Fibroblast of pulmonary artery (primary cell): Measurements from ENCODE around the gene VPS8.
A peak's percentile ranks its signal among the peaks of the same experiment; 100 is the strongest.

ENCODE experiments used
- DNase-seq: peaks from one replicate; pipeline ENCODE4 v3.0.0-alpha.2; 2010; ENCODE audit warnings: low read depth
- H3K4me3 ChIP-seq: replicated peaks from 2 replicates; pipeline ENCODE4 v1.5.1; 2011; ENCODE audit warnings: low read depth, mild to moderate bottlenecking, control low read depth, low read length, moderate library complexity
- TF ChIP-seq, protein P1 (sequence below): IDR thresholded peaks from 2 replicates; pipeline ENCODE4 v1.5.1; 2011; ENCODE audit warnings: mild to moderate bottlenecking, control low read depth, low read length, inconsistent platforms; ENCODE audit errors: missing control alignments

VPS8 gene

DNA sequence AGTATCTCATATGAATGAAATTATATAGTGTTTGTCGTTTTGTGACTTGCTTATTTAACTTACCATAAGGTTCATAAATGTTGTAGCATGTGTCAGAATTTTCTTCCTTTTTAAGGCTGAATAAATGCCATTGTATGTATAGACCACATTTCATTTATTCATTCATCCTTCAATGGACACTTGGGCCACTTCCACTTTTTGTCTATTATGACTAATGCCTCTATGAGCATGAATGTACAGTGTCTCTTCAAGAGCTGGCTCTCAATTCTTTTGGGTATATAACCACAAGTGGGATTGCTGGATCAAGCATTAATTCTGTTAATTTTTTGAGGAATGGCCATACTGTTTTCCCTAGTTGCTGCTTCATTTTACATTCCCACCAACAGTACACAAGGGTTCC lies 156.1 kb downstream of the VPS8 start:
- H3K4me3 ChIP-seq = no peak overlapping the region
- no peak for DNase-seq
- TF ChIP-seq, protein P1, sequence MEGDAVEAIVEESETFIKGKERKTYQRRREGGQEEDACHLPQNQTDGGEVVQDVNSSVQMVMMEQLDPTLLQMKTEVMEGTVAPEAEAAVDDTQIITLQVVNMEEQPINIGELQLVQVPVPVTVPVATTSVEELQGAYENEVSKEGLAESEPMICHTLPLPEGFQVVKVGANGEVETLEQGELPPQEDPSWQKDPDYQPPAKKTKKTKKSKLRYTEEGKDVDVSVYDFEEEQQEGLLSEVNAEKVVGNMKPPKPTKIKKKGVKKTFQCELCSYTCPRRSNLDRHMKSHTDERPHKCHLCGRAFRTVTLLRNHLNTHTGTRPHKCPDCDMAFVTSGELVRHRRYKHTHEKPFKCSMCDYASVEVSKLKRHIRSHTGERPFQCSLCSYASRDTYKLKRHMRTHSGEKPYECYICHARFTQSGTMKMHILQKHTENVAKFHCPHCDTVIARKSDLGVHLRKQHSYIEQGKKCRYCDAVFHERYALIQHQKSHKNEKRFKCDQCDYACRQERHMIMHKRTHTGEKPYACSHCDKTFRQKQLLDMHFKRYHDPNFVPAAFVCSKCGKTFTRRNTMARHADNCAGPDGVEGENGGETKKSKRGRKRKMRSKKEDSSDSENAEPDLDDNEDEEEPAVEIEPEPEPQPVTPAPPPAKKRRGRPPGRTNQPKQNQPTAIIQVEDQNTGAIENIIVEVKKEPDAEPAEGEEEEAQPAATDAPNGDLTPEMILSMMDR = no peak

DNA sequence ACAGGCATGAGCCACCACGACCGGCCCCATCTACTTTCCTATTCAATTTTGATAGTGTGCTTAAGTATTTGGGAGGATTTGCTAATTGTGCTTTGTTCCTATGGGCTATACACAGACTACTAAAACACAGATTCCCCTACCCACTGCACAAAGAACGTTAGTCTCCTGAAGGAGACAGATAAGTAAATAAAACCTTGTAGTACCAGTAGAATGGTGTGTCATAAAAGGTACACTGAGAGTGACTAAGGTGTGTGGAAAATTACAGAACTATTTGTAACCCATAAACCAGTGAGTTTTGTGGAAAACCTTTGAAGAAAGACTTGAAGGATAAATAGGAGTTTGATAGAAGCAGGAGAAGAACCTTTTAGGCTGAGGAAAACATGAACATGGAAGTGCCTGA lies 158.2 kb downstream of the VPS8 start:
- TF ChIP-seq, protein P1 = no peak
- no peak overlapping the region for H3K4me3 ChIP-seq
- DNase-seq = no peak

DNA sequence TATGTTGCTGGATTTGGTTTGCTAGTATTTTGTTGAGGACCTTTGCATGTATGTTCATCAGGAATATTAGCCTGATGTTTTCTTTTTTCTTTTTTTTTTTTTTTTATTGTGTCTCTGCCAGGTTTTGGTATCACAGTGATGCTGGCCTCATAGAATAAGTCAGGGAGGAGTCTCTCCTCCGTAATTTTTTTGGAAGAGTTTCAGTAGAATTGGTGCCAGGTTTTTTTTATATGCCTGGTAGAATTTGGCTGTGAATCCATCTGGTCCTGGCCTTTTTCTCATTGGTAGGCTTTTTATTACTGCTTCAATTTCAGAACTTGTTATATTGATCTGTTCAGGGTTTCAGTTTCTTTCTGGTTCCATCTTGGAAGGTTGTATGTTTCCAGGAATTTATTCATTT lies 165.8 kb downstream of the VPS8 start:
- H3K4me3 ChIP-seq = no peak overlapping the region
- TF ChIP-seq, protein P1 = no peak
- DNase-seq = peak; percentile 14

DNA sequence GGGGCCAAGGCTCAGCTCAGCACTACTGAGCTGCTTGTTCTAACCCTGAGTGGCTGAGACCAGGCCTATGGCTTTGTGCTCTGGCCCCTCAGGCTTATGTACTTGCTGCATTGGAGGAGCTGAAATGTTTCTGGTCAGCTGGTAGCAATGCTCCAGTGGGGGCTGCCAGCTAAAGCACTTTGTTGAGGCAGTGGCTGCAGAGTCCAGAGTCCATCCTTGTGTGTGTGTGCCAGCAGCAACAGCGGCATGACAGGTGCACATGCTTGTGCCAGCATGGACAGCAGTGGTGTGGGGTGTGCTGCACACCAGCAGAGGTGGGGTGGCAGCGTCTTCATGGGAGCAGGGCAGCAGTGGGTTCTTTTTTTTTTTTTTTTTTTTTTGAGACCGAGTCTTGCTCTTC lies 169.1 kb downstream of the VPS8 start:
- H3K4me3 ChIP-seq = no peak overlapping the region
- TF ChIP-seq, protein P1 = no peak
- no peak for DNase-seq

DNA sequence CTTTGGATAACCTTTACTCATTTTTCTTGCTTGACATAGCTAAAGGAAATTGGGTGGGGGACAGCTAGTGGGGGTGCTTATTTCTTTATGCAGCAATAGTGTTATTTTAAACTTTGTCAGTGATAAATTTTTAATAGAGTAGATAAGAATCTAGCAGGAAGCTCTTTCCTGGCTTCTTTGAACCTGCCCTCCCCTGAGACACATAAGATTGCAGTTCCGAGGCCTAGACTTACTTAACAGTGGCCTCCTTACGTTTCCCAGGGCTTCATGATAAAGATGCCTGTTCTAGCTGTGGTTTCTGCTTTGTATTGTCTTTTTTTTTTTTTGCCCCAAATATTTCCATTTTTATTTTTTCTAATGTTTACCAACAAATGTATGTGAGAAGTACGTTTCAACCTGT lies 170.1 kb downstream of the VPS8 start:
- TF ChIP-seq, protein P1 = no peak
- H3K4me3 ChIP-seq = no peak overlapping the region
- no peak for DNase-seq

DNA sequence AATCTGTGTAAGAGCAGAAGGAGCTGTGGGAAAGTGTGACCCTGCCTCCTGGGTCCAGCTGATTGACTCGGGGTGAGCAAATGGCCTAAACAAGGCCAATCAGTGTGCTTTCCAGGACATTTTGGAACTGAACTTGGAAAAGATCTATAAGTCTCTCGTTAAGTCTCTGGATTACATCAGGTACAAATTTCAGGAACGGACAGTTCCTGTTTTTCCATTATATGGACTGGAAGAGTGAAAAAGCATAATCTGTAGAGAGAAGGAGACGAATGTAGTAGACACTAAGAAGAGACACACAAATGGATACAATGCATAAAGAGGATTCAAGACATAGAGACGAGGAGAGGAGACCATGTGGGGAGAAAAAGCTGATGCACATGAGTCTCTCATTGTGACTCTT lies 173.6 kb downstream of the VPS8 start:
- no peak for DNase-seq
- no peak overlapping the region for H3K4me3 ChIP-seq
- TF ChIP-seq, protein P1 = no peak

DNA sequence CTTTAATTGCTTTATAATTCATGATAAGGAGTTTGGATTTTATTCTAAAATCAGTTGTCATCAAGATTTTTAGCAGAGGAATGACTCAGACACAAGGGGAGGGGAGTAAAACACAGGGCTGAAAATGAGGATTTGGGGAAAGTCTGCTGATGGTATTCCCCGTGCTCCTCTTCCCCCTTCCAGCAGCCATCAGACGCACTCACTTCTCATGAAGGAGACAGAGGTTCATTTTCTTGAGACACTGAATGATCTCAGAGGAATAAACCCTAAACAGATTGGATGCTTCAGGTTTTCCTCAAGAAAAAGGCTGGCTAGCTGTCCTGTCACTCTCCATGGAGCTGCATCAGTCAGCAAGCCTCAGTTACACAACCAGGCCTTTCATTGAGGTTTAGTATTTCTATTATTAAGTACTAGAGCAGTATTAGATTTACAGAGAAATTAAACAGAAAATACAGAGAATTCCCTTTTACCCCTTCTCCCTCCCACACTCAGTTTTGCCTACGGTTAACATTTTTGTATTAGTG lies 174.5 kb downstream of the VPS8 start:
- peak; percentile 3 for DNase-seq
- TF ChIP-seq, protein P1 = no peak
- H3K4me3 ChIP-seq = no peak overlapping the region
